Activated T-helper 9 cell treated with anti-CD3 and anti-CD28 coated beads, Interleukin-2, amount 50 U/mL, for 16 hours (primary cell): ENCODE measurements around the gene ARHGAP15.

Experiments used
- DNase-seq: peaks from one replicate; pipeline ENCODE4 v3.0.0-alpha.2; 2020; ENCODE audit warnings: low read depth

Gene ARHGAP15

DNA sequence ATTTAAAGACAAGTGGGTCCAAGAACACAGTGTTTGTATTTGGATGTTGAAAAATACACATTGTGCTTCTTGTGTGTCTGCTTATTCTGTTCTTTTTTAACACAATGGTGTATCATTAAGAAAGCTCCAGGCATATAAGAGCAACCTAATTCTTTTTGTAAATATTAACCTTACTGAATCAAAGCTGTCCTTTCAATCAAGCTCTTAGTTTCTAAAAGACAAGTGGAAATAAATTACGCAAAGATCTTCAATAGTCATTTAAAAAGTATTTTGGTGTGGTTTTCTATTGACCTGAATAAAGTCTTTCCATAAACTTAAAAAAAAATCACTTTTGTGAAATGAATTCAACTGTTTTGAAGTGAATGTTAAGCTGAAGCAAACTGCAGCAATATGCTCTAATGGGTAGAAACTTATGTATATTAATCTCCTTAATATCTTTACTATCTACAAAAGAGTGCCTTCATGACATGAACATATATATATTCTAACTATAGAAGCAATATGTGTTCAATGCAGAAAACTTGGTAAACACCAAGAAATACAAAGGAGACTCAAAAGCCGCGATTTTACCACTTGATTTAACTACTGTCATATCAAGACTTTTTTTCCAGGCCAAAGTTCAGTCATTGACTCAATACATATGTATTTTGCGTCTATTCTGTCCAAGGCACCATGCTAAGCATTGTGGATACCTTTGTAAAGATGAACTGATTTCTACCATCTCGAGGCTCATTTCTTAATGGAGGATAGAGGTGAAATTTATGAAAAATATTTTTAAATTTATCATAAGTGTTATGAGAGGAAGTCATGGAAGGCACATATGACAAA lies 97.7 kb downstream of the ARHGAP15 start:
- no peak for DNase-seq

- no peak for DNase-seq
Observed at GRCh38 chr2:143229411-143229810, 100.2 kb downstream of the ARHGAP15 start.

GRCh38 chr2:143229952-143230351 lies 100.7 kb downstream of the ARHGAP15 start:
- no peak for DNase-seq

DNA sequence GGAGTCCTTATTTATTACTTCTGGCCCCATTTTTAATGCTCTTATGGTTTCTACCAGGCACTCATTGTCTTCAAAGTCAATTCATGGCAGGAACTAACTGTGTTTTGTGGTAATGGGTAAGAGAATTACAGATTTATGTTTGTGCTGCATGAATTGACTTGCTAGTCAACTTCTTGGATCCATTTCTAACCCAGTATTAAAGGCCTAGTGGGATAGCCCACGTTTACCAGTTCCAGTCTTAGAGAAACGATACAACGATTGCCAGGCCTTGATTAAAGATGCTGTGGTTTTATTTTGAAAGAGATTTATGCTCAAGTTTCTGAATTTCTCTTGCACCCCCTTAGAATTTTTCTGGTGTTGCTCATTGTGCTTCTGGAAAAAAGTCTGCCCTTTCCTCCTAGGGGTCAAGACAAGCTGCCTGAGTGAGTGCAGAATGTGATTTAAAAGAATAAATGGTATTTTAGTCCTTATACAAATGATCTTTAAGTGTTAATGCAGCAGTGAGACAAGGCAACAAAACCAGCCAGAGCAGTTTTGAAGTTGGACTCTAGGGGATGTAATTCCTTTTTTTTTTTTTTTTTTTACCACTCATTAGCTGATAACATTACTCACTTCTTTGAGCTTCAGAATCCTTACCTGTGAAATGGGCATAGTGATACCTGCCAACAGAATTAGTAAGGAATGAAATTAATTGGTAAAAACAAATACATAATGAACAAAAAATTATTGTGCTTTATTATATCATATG lies 101.5 kb downstream of the ARHGAP15 start:
- DNase-seq, result no peak

GRCh38 chr2:143231254-143231645 lies 102.0 kb downstream of the ARHGAP15 start:
- DNase-seq, result no peak

GRCh38 chr2:143237146-143237777 lies 108.0 kb downstream of the ARHGAP15 start:
- no peak for DNase-seq

- no peak for DNase-seq
Observed at GRCh38 chr2:143241403-143242088, 112.3 kb downstream of the ARHGAP15 start.

GRCh38 chr2:143246246-143246645 lies 117.0 kb downstream of the ARHGAP15 start:
- no peak for DNase-seq

GRCh38 chr2:143246815-143247744 lies 117.9 kb downstream of the ARHGAP15 start:
- DNase-seq, result no peak

- no peak for DNase-seq
Observed at GRCh38 chr2:143248631-143249030, 119.4 kb downstream of the ARHGAP15 start.

DNA sequence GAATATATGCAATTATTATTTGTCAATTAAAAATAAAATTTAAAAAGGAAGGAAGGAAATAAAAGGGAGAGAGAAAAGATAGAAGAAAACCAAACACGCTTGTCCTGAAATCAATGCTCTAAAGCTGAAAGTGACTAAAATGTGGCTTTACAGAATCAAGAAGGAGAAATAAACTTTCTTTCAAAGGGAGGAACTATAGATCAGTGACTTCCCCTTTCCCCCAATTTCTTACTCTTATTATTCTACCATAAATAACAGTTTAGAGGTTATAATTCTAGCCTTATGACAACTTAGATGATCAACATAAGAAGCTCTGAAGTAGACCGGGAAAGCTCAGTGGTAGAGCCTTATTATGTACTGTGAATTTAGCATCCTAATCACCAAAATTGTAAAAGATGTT lies 122.5 kb downstream of the ARHGAP15 start:
- DNase-seq, result no peak

DNA sequence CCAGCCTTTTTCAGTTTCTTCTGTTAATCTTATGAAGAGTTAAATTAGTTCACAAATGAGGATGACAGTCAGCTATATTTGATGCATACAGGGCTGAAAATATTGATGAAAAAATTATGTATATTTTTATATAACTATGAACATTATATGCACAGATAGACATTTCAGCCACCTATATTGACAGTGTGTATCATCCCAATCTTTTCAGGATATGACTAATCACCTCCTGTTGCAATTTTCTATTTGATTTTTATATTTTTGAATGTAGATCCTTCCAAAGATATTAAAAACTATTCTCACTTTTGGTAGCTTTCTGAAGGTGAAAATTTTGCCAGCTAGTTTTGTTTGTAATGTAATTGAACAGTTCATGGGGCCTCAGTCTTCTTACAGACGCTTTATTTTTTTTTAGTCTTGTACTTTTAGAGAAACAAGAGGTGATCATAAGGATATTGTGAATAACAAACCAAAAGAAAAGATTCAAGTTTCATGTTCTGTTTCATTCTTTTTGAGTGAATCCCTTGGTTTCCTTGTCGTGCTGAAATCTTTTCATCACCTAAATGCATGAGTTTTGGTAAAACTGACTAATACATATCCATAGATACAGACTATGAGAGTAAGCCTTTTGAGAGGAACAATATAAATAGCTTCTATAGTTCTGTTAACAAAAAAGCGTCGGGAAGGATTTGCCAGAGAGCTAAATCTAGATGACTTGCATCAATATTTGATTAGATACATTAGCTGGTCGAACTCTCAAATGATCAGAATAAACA lies 123.1 kb downstream of the ARHGAP15 start:
- no peak for DNase-seq

DNA sequence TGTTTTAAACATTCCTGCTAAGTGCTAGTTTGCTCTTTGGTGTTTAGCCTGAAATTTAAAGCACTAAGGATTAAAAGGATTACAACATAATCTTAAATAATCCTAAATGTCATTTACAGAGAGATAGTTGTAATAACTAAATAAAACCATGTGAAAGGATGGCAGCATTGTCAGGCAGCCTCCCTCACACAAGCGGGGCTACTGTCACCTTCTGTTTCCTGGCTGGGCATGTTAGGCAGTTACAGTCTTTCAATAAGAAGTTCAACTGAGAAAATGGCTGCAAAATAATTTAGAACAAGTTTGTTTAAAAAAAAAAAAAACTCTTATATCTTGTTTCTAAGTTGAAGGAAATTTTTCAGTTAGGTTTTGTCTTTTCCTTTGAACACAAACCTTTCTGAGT lies 124.9 kb downstream of the ARHGAP15 start:
- DNase-seq, result no peak

DNA sequence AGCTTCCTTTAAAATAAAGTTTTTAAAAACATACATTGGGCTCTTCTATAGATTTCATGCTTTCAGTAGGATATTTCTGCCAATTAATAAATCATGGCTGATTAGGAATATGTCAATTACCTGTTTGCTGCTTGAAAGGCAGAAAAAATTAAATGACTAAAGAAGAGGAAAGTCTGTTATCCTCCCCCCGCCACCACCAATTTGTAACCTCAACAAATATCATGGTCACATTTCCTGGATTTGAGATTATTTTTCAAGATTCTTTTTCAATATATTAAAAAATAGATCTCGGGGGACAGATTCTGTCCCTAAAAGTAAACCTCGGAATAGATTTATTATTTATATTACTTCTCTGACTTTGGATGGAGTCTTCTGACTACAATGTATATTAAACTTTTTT lies 125.9 kb downstream of the ARHGAP15 start:
- DNase-seq, result no peak

DNA sequence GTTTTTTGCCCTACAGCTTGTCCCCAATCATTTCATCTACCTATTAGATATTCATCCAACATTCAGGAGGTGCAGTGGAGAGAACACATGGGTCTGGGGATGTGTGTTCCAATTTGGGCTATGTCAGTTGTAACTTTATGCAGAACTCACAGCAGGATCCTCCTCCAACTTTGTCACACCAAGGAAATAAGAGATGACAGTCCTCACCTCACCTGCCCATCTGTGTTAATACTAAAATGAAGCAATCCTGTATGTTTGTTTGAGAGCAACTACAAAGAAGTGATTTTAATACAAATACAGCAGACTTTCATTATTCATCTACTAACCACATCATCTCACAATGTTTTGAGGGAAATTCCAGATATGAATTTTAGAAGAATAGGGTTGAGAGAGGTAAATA lies 126.7 kb downstream of the ARHGAP15 start:
- no peak for DNase-seq

- DNase-seq, result no peak
Observed at GRCh38 chr2:143258126-143258892, 129.1 kb downstream of the ARHGAP15 start.

- DNase-seq, result peak; percentile 46
Observed at GRCh38 chr2:143259368-143259958, 130.2 kb downstream of the ARHGAP15 start.

DNA sequence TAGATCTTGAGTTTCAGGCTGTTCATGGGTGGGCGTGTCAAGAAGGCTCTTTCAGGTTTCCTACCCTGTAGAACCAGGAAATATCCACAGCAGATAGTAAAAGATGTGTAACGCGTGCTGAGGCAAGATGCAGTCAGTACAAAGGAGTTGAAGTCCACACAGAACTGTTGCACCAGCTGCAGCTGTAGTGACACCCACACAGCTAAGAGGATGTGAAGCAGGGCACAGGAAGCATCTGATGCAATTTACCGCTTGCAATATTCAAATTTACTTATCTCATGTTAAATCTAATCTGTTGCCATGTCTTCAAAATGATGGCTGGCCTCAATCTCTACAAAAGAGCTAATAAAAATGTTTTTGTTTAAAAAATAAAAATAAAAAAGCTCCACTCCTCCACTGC lies 132.8 kb downstream of the ARHGAP15 start:
- DNase-seq, result no peak

GRCh38 chr2:143262389-143262788 lies 133.2 kb downstream of the ARHGAP15 start:
- DNase-seq, result no peak
